Measurements from ENCODE around the gene TBX10. TPM values are rescaled to one million over a fixed set of nuclear protein-coding genes. Genes with fewer than 3 reads are reported as not detected.

TBX10 gene
- total RNA-seq, 2 donors from 2014 or later = not detected

GRCh38 chr11:67614730-67615714 is 24.5 kb downstream of the TBX10 start:
- Mint-ChIP-seq H3K27ac (peak overlapping the region; percentile 95 to 98), H3K9me3 (no peaks in the 10 kb centered on the region), H3K4me1 (ENCODE audit: low read depth in 2 of 2) (peaks cover 6 to 24% of the 10 kb centered on the region in 2 donors), H3K36me3 (no peaks in the 10 kb centered on the region), H3K27me3 (no peaks in the 10 kb centered on the region), H3K4me3 (peak overlapping the region; percentile 80)
- ATAC-seq (peak; percentile 41 to 47), DNase-seq (ENCODE audit: low spot score) (peak; percentile 73)

- Mint-ChIP-seq H3K27ac (peak overlapping the region; percentile 95 to 98), H3K27me3 (no peaks in the 10 kb centered on the region), H3K4me1 (ENCODE audit: low read depth in 2 of 2) (peaks cover 7 to 28% of the 10 kb centered on the region in 2 donors), H3K4me3 (peak overlapping the region; percentile 80), H3K9me3 (no peaks in the 10 kb centered on the region), H3K36me3 (peaks cover under 1% of the 10 kb centered on the region)
- ATAC-seq (peak; percentile 93 to 94), DNase-seq (ENCODE audit: low spot score) (peak; percentile 92)
These were observed 25.4 kb downstream of the TBX10 start for GRCh38 chr11:67613960-67614715.

- Mint-ChIP-seq H3K9me3 (no peaks in the 10 kb centered on the region), H3K36me3 (peaks cover 5% of the 10 kb centered on the region), H3K4me1 (ENCODE audit: low read depth in 2 of 2) (peaks cover 14 to 33% of the 10 kb centered on the region in 2 donors), H3K4me3 (peak overlapping the region; percentile 80), H3K27ac (peak overlapping the region; percentile 95 to 98), H3K27me3 (no peaks in the 10 kb centered on the region)
- ATAC-seq (no peak), DNase-seq (ENCODE audit: low spot score) (no peak)
These were observed 26.1 kb downstream of the TBX10 start for GRCh38 chr11:67613313-67613959.

GRCh38 chr11:67612751-67613150 is 26.8 kb downstream of the TBX10 start:
- H3K9me3 Mint-ChIP-seq = no peaks in the 10 kb centered on the region
- peaks cover 5% of the 10 kb centered on the region for H3K36me3 Mint-ChIP-seq
- ATAC-seq (no peak), DNase-seq (ENCODE audit: low spot score) (no peak)
- no peaks in the 10 kb centered on the region for H3K27me3 Mint-ChIP-seq
- peak overlapping the region; percentile 95 to 98 for H3K27ac Mint-ChIP-seq
- H3K4me1 Mint-ChIP-seq (ENCODE audit: low read depth in 2 of 2) = peaks cover 16 to 33% of the 10 kb centered on the region in 2 donors
- H3K4me3 Mint-ChIP-seq = no peak overlapping the region

- no peak for ATAC-seq
- no peak for DNase-seq (ENCODE audit: low spot score)
- Mint-ChIP-seq H3K27ac (peak overlapping the region; percentile 95 to 98), H3K36me3 (peaks cover 5% of the 10 kb centered on the region), H3K9me3 (no peaks in the 10 kb centered on the region), H3K4me1 (ENCODE audit: low read depth in 2 of 2) (peaks cover 16 to 33% of the 10 kb centered on the region in 2 donors), H3K27me3 (no peaks in the 10 kb centered on the region), H3K4me3 (no peak overlapping the region)
These were observed 27.6 kb downstream of the TBX10 start for GRCh38 chr11:67611704-67612587.

GRCh38 chr11:67611165-67611564 is 28.4 kb downstream of the TBX10 start:
- Mint-ChIP-seq H3K4me1 (ENCODE audit: low read depth in 2 of 2) (peaks cover 20 to 36% of the 10 kb centered on the region in 2 donors), H3K27me3 (no peaks in the 10 kb centered on the region), H3K27ac (no peak overlapping the region), H3K4me3 (no peak overlapping the region), H3K9me3 (no peaks in the 10 kb centered on the region), H3K36me3 (peaks cover 5% of the 10 kb centered on the region)
- ATAC-seq (no peak), DNase-seq (ENCODE audit: low spot score) (no peak)

GRCh38 chr11:67610302-67610868 is 29.2 kb downstream of the TBX10 start:
- H3K27ac Mint-ChIP-seq = no peak overlapping the region
- ATAC-seq = no peak

GRCh38 chr11:67609316-67609715 is 30.2 kb downstream of the TBX10 start:
- no peak for ATAC-seq
- Mint-ChIP-seq H3K9me3 (no peaks in the 10 kb centered on the region), H3K27ac (peak overlapping the region; percentile 44 to 54)

More at GRCh38 chr11:67610302-67610868, 29.2 kb downstream of the TBX10 start:
- Mint-ChIP-seq H3K36me3 (peaks cover 5% of the 10 kb centered on the region), H3K4me3 (no peak overlapping the region), H3K9me3 (no peaks in the 10 kb centered on the region), H3K27me3 (no peaks in the 10 kb centered on the region), H3K4me1 (ENCODE audit: low read depth in 2 of 2) (peaks cover 20 to 37% of the 10 kb centered on the region in 2 donors)
- no peak for DNase-seq (ENCODE audit: low spot score)

GRCh38 chr11:67608486-67608885 is 31.1 kb downstream of the TBX10 start:
- H3K4me3 Mint-ChIP-seq = peak overlapping the region; percentile 25
- H3K4me1 Mint-ChIP-seq (ENCODE audit: low read depth in 2 of 2) = peaks cover 15 to 25% of the 10 kb centered on the region in 2 donors
- ATAC-seq (no peak), DNase-seq (ENCODE audit: low spot score) (no peak)
- H3K27me3 Mint-ChIP-seq = no peaks in the 10 kb centered on the region
- H3K27ac Mint-ChIP-seq = peak overlapping the region; percentile 44 to 54
- no peaks in the 10 kb centered on the region for H3K9me3 Mint-ChIP-seq
- peaks cover 5% of the 10 kb centered on the region for H3K36me3 Mint-ChIP-seq

More at GRCh38 chr11:67609316-67609715, 30.2 kb downstream of the TBX10 start:
- H3K36me3 Mint-ChIP-seq = peaks cover 5% of the 10 kb centered on the region
- H3K27me3 Mint-ChIP-seq = no peaks in the 10 kb centered on the region
- no peak for DNase-seq (ENCODE audit: low spot score)
- H3K4me3 Mint-ChIP-seq = no peak overlapping the region
- peaks cover 20 to 31% of the 10 kb centered on the region in 2 donors for H3K4me1 Mint-ChIP-seq (ENCODE audit: low read depth in 2 of 2)

- no peaks in the 10 kb centered on the region for H3K27me3 Mint-ChIP-seq
- peak overlapping the region; percentile 96 for H3K4me3 Mint-ChIP-seq
- no peak for DNase-seq (ENCODE audit: low spot score)
- peaks cover 5% of the 10 kb centered on the region for H3K36me3 Mint-ChIP-seq
- H3K4me1 Mint-ChIP-seq (ENCODE audit: low read depth in 2 of 2) = peaks cover 14 to 20% of the 10 kb centered on the region in 2 donors
- peak overlapping the region; percentile 74 to 92 for H3K27ac Mint-ChIP-seq
- ATAC-seq = no peak
- no peaks in the 10 kb centered on the region for H3K9me3 Mint-ChIP-seq
These were observed 32.1 kb downstream of the TBX10 start for GRCh38 chr11:67607507-67607906.

- peak within 1 kb of the TSS; percentile 96 for H3K4me3 Mint-ChIP-seq
- H3K27me3 Mint-ChIP-seq = no peaks in the 10 kb centered on the region
- ATAC-seq = peak; percentile 99
These were observed 32.9 kb downstream of the TBX10 start, which contains the start of gene NDUFV1 for GRCh38 chr11:67606492-67607295. TSS of gene NDUFV1 (plus strand) at chr11:67606936. CDS start at chr11:67607005, 69 bp downstream.

More at GRCh38 chr11:67606492-67607295, 32.9 kb downstream of the TBX10 start, which contains the start of gene NDUFV1:
- peaks cover 14 to 21% of the 10 kb centered on the region in 2 donors for H3K4me1 Mint-ChIP-seq (ENCODE audit: low read depth in 2 of 2)
- peak within 1 kb of the TSS; percentile 74 to 92 for H3K27ac Mint-ChIP-seq
- peaks cover 5% of the 10 kb centered on the region for H3K36me3 Mint-ChIP-seq
- no peaks in the 10 kb centered on the region for H3K9me3 Mint-ChIP-seq
- DNase-seq (ENCODE audit: low spot score) = peak; percentile 97
